ENCODE measurements around the gene TCTN1.
"Not testable (repeated sequence)": the region's sequence is repeated elsewhere in the genome, so short reads cannot be mapped to it uniquely, and the experiment has no call there.

Gene TCTN1

DNA sequence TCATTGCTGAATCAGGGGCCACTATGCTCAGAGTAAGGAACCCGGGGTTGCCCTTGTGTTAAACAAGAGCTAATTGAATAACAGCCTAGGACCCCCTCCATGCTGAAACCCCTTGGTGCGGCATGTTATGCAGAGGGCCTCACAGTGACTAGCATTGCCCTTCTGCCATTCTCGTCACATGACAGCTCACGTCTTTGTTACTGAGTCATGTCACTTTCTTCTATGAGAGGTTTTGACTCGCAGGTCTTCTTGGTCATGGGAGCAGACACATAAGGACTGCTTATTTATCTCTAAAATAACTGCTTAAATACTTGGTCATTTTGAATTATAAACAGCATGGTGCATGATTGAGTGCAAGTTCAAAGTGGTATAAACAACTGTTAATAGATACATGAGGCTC, 24.9 kb downstream of the TCTN1 start:
- no peak overlapping the region for H3K4me3 ChIP-seq (ENCODE audit: control insufficient read depth, low read depth, low read length)
- TF ChIP-seq, protein P1, sequence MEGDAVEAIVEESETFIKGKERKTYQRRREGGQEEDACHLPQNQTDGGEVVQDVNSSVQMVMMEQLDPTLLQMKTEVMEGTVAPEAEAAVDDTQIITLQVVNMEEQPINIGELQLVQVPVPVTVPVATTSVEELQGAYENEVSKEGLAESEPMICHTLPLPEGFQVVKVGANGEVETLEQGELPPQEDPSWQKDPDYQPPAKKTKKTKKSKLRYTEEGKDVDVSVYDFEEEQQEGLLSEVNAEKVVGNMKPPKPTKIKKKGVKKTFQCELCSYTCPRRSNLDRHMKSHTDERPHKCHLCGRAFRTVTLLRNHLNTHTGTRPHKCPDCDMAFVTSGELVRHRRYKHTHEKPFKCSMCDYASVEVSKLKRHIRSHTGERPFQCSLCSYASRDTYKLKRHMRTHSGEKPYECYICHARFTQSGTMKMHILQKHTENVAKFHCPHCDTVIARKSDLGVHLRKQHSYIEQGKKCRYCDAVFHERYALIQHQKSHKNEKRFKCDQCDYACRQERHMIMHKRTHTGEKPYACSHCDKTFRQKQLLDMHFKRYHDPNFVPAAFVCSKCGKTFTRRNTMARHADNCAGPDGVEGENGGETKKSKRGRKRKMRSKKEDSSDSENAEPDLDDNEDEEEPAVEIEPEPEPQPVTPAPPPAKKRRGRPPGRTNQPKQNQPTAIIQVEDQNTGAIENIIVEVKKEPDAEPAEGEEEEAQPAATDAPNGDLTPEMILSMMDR (conservative IDR thresholded peaks at IDR 0.05; ENCODE audit: control insufficient read depth, insufficient read depth, low read depth, low read length): no peak
- peak; percentile 5 for DNase-seq (ENCODE audit: low read depth)

DNA sequence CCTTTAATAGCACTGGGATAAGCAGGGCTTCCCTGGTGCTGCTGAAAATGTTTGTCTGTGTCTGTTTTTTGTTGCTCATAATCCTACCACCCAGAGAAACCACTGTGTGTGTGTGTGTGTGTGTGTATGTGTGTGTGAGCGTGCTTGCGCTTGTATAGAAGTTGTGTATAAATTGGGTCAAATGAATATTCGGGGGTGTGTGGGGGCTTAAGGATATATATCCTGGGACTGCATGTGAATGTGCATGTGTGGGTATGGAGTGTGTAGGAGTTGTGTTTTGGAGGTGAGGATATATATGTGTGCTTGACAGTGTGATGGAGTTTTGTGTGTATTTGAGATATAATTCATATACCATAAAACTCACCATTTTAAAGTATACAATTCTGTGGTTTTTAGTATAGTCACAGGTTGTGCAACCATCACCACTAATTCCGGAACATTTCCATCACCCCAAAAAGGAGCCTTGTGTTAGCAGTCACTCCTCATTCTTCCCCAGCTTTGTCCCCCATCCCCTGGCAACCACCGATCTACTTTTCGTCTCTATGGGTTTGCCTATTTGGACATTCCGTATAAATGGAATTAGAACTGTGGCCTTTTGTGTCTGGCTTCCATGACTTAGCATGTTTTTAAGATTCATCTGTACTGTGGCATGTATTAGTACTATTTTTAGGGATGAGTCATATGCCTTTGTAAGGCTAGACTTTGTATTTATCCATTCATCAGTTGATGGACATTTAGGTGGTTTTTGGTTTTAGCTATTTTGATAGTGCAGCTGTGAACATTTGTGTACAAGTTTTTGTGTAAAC, 25.6 kb downstream of the TCTN1 start:
- DNase-seq (ENCODE audit: low read depth): peak; percentile 74
- H3K4me3 ChIP-seq (ENCODE audit: control insufficient read depth, low read depth, low read length): no peak overlapping the region
- TF ChIP-seq, protein P1 (conservative IDR thresholded peaks at IDR 0.05; ENCODE audit: control insufficient read depth, insufficient read depth, low read depth, low read length): no peak

DNA sequence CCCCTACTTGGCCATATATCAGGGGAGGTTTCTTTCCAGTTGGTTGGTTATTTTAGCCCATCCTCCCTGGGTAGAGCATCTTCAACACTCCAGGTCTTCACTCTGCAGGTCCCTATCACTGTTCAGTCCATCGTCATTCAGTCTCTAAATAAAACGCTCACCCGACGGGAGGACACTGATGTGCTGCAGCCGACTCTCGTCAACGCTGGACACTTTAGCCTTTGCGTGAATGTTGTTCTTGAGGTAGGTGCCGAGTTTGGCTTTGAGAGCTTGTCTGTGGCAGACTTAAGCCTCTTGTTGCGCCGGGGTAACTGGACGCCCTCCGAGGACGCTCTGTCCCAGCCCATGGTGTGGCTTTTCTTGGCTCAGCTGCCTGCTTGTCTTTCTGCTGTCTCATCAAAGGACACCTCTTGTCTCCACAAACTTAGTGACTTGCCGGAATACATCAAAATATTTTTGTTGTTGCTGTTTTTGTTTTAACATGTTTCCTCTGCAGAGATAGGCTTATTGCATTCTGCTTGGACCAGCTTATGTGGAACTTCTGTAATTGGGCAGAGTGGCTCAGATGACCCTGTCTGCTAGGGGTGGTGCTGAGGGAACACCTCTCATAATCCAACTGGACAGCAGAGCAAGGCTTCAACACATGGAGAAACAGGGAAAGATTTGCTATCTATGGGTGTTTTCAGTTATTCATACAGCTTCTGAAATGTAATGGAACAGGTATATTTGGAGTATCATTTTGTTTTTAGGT, 26.5 kb downstream of the TCTN1 start:
- H3K4me3 ChIP-seq (ENCODE audit: control insufficient read depth, low read depth, low read length): no peak overlapping the region
- TF ChIP-seq, protein P1 (conservative IDR thresholded peaks at IDR 0.05; ENCODE audit: control insufficient read depth, insufficient read depth, low read depth, low read length): no peak
- no peak for DNase-seq (ENCODE audit: low read depth)

DNA sequence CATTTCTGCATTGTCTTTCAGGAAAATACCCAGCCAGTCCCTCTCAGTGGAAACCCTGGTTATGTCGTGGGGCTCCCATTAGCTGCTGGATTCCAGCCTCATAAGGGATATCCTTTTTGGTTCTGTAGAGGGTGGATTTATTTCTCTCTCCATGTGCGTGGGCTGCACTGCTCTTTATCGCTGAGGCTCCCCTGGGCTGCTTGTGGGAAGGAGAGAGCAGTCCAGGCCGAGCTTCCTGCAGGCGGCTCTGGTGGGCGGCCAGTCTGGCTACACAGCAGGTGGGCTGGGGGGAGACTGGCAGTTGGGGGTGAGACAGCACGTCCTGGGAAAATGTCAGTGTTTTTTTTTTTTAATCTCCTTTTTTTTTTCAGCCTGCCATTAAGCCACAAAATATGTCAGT, 27.6 kb downstream of the TCTN1 start:
- TF ChIP-seq, protein P1 (conservative IDR thresholded peaks at IDR 0.05; ENCODE audit: control insufficient read depth, insufficient read depth, low read depth, low read length): no peak
- peak; percentile 17 for DNase-seq (ENCODE audit: low read depth)
- no peak overlapping the region for H3K4me3 ChIP-seq (ENCODE audit: control insufficient read depth, low read depth, low read length)

DNA sequence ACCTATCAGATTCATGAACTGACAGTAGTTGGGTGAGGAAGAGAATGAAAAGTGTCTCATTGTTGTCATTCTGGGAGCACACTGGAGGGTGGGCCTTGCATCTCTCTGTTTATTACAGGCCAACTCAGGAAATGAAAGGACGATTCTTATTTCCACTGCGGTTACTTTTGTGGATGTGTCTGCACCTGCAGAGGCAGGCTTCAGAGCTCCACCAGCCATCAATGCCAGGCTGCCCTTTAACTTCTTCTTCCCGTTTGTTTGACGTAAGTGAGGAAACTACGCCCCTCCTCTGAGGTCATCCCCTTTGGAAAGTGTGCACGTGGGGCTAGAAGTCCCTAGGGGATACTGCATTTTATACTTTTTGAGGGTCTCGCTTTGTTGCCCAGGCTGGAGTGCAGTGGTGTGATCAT, 33.7 kb downstream of the TCTN1 start:
- TF ChIP-seq, protein P1 (conservative IDR thresholded peaks at IDR 0.05; ENCODE audit: control insufficient read depth, insufficient read depth, low read depth, low read length): no peak
- DNase-seq (ENCODE audit: low read depth): no peak
- no peak overlapping the region for H3K4me3 ChIP-seq (ENCODE audit: control insufficient read depth, low read depth, low read length)

DNA sequence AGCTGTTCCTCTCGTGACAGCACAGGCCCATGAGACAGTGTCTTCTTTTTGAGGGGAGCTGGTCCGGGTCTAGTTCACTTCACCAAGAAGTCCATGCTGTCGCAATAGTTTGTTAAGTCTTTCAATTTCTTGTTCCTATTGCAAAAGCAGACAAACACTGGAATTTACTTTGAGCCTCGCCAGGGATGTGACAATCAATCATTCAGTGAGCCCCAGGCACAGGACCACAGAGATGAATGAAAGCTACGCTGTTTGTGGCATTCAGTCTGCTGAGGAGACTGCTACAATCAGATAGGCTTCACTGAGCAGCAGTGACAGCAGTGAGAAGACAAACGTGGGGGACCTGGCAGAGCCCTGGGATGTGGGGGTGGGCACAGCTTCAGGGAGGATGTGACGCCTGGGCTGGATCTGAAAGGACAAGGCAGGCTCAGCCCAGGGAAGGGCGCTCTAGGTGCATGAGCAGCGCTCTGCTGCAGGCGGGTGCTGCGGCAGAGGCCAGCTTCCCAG, 35.5 kb downstream of the TCTN1 start:
- TF ChIP-seq, protein P1 (conservative IDR thresholded peaks at IDR 0.05; ENCODE audit: control insufficient read depth, insufficient read depth, low read depth, low read length): no peak
- no peak for DNase-seq (ENCODE audit: low read depth)
- no peak overlapping the region for H3K4me3 ChIP-seq (ENCODE audit: control insufficient read depth, low read depth, low read length)

DNA sequence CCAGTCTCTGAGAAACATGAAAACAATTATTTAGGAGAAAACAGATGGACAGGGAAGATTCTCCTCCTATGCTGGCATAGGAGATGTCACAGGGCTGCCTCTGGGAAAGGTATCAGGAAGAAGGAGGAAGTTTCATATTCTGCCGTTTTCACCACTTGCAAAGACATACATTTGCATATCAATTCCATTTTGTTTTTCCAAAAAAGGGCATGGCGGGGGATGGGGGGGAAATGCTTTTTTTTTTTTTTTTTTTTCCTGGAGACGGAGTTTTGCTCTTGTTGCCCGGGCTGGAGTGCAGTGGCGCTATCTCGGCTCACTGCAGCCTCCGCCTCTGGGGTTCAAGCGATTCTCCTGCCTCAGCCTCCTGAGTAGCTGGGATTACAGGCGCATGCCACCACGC, 40.3 kb downstream of the TCTN1 start:
- not testable (repeated sequence) for H3K4me3 ChIP-seq (ENCODE audit: control insufficient read depth, low read depth, low read length); DNase-seq (ENCODE audit: low read depth)
